Upper lobe of left lung (tissue), 6 donors: ENCODE data around the gene ZDHHC1. TPM values are rescaled to one million over a fixed set of nuclear protein-coding genes. Genes with fewer than 3 reads are reported as not detected.
"Not testable (repeated sequence)": the region's sequence is repeated elsewhere in the genome, so short reads cannot be mapped to it uniquely, and the experiment has no call there.

Experiments used
- ATAC-seq, 2 donors: fragments of 200-7000 bp; cut with Tn5 transposase; one replicate each; pipeline ENCODE4 v1.9.1; 2022; ENCODE audit warnings: mild to moderate bottlenecking in 2 of 2, moderate library complexity in 2 of 2; ENCODE audit not compliant: low FRiP score in 2 of 2
- DNase-seq, 2 donors: peaks; one replicate each; pipeline ENCODE4 v3.0.0-alpha.2; 2019 to 2020
- H3K27ac ChIP-seq, 4 donors: fragments of 200-600 bp; sonication (generic); one replicate each; pipeline ENCODE4 v1.5.1; 2016 to 2019
- H3K27me3 ChIP-seq, 4 donors: fragments of 200-600 bp; sonication (generic); one replicate each; pipeline ENCODE4 v1.5.1; 2017 to 2019
- H3K36me3 ChIP-seq, 4 donors: fragments of 200-600 bp; sonication (generic); one replicate each; pipeline ENCODE4 v1.5.1; 2016 to 2019
- H3K4me1 ChIP-seq, 4 donors: fragments of 200-600 bp; sonication (generic); one replicate each; pipeline ENCODE4 v1.5.1; 2018 to 2019
- H3K4me3 ChIP-seq, 4 donors: fragments of 200-600 bp; sonication (generic); one replicate each; pipeline ENCODE4 v1.5.1; 2017 to 2019; ENCODE audit warnings: mild to moderate bottlenecking in 2 of 4, moderate library complexity in 1 of 4
- H3K9me3 ChIP-seq, 4 donors: fragments of 200-600 bp; sonication (generic); one replicate each; pipeline ENCODE4 v1.5.1; 2018 to 2019
- EP300 ChIP-seq, 4 donors: sonication (generic); formaldehyde crosslinking; IDR thresholded peaks; one replicate each; pipeline ENCODE4 v1.5.1; 2017; ENCODE audit warnings: antibody characterized with exemption in 4 of 4, control low read depth in 2 of 4
- POLR2A ChIP-seq, 4 donors: fragments of 450-650 bp; IDR thresholded peaks; one replicate each; pipeline ENCODE4 v1.5.1; 2016 to 2017; ENCODE audit warnings: antibody characterized with exemption in 4 of 4, mild to moderate bottlenecking in 2 of 4
- POLR2AphosphoS5 ChIP-seq, 2 donors: sonication (generic); formaldehyde crosslinking; IDR thresholded peaks; one replicate each; pipeline ENCODE4 v1.5.1; 2017; ENCODE audit warnings: antibody characterized with exemption in 2 of 2
- WGBS, 2 donors: methylation state at CpG; one replicate each; pipeline ENCODE4 v1.1.5; 2017 to 2018; 5-methylcytosine and 5-hydroxymethylcytosine counted together
- total RNA-seq, 6 donors: library from RNA; depleted of rRNA in 4 of 6; stranded (reverse); fragments of >200 nt in 4 of 6; gene quantifications; one replicate each; pipeline versions ENCODE4 v1.1.0 to v1.2.1, GENCODE V29; 2016 to 2021
- TF ChIP-seq, protein P1 (sequence below), 6 experiments: fragments of 450-650 bp in 4 of 6; fragments of 200-600 bp in 2 of 6; sonication (generic) in 2 of 6; IDR thresholded peaks; one replicate each; pipeline ENCODE4 v1.5.1; 2016 to 2019; ENCODE audit warnings: antibody characterized with exemption in 6 of 6
- donor health status: DM: no; HTN: no; CAD: no; lungs with moderate emphysema.
- donor health status: DM: no; HTN: yes; CAD: no; lungs with severe emphysema.

ZDHHC1 gene
- total RNA-seq, 6 donors from 2014 or later, result 14.7 to 49.2 (median 21.4) TPM

GRCh38 chr16:67384778-67385510, 31.3 kb downstream of the ZDHHC1 start:
- peaks cover 0 to 4% (median under 1%) of the 10 kb centered on the region in 4 donors for H3K4me1 ChIP-seq
- DNase-seq (no peak), ATAC-seq (no peak)
- 88 to 92% methylated on average over 8 of the region's 8 CpGs for WGBS, 2 donors
- H3K27me3 ChIP-seq, result no peaks in the 10 kb centered on the region
- TF ChIP-seq POLR2AphosphoS5 (IDR thresholded peaks at IDR 0.05) (no peak), POLR2A (IDR thresholded peaks at IDR 0.05) (no peak), EP300 (IDR thresholded peaks at IDR 0.05) (no peak)
- TF ChIP-seq, protein P1, sequence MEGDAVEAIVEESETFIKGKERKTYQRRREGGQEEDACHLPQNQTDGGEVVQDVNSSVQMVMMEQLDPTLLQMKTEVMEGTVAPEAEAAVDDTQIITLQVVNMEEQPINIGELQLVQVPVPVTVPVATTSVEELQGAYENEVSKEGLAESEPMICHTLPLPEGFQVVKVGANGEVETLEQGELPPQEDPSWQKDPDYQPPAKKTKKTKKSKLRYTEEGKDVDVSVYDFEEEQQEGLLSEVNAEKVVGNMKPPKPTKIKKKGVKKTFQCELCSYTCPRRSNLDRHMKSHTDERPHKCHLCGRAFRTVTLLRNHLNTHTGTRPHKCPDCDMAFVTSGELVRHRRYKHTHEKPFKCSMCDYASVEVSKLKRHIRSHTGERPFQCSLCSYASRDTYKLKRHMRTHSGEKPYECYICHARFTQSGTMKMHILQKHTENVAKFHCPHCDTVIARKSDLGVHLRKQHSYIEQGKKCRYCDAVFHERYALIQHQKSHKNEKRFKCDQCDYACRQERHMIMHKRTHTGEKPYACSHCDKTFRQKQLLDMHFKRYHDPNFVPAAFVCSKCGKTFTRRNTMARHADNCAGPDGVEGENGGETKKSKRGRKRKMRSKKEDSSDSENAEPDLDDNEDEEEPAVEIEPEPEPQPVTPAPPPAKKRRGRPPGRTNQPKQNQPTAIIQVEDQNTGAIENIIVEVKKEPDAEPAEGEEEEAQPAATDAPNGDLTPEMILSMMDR (IDR thresholded peaks at IDR 0.05), result no peak
- H3K9me3 ChIP-seq, result no peaks in the 10 kb centered on the region
- no peaks in the 10 kb centered on the region for H3K36me3 ChIP-seq
- H3K4me3 ChIP-seq, result no peak overlapping the region
- no peak overlapping the region for H3K27ac ChIP-seq

DNA sequence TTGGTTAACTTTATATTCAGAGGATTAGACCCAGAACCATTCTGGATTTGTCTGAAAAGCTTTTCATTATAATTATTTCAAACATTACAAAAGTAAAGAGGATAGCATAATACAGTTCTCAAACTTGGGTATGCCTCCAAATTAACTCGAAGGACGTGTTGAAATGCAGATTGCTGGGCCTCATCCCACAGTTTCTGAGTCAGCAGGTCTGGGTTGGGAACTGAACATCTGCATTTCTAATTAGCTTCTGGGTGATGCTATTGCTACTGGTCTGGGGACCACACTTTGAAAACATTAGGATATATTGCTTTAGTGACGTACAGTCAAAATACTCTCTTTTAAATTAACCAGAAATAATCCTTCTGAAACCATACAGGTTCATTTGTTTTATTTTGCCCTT, 33.0 kb downstream of the ZDHHC1 start:
- ATAC-seq, result no peak
- 70 to 84% methylated on average over 3 of the region's 3 CpGs for WGBS, 2 donors

DNA sequence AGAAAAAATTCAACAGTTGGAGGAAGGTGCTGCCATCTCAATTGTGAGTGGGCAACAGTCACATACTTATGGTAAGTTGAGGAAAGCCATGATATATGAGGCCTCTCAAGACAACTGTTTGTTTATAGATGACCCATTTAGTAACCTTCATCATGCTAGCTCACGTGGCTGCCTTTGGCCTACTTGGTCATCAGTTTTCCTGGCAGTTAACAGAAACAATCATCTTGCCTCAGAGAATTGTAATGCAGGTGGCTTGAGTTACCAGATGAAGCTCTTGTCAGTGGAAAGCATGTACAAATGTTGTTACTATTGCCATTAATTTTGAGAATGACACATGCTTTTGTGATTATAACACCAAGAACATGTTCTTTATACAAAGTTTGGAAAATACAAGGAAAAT, 37.6 kb downstream of the ZDHHC1 start:
- 94 to 95% methylated on average over 1 of the region's 1 CpG for WGBS, 2 donors
- Histone ChIP-seq H3K4me1 (no peaks in the 10 kb centered on the region), H3K27ac (no peak overlapping the region), H3K9me3 (no peaks in the 10 kb centered on the region), H3K36me3 (no peaks in the 10 kb centered on the region), H3K27me3 (no peaks in the 10 kb centered on the region), H3K4me3 (no peak overlapping the region)
- no peak for ATAC-seq
- DNase-seq, result no peak
- TF ChIP-seq EP300 (IDR thresholded peaks at IDR 0.05) (no peak), POLR2A (IDR thresholded peaks at IDR 0.05) (no peak), POLR2AphosphoS5 (IDR thresholded peaks at IDR 0.05) (no peak)
- TF ChIP-seq, protein P1 (IDR thresholded peaks at IDR 0.05), result no peak

More for the DNA sequence above, 33.0 kb downstream of the ZDHHC1 start:
- Histone ChIP-seq H3K27ac (no peak overlapping the region), H3K9me3 (no peaks in the 10 kb centered on the region), H3K4me3 (no peak overlapping the region), H3K4me1 (no peaks in the 10 kb centered on the region), H3K27me3 (no peaks in the 10 kb centered on the region), H3K36me3 (no peaks in the 10 kb centered on the region)
- no peak for DNase-seq
- TF ChIP-seq EP300 (IDR thresholded peaks at IDR 0.05) (no peak), POLR2AphosphoS5 (IDR thresholded peaks at IDR 0.05) (no peak), POLR2A (IDR thresholded peaks at IDR 0.05) (no peak)
- TF ChIP-seq, protein P1 (IDR thresholded peaks at IDR 0.05), result no peak

DNA sequence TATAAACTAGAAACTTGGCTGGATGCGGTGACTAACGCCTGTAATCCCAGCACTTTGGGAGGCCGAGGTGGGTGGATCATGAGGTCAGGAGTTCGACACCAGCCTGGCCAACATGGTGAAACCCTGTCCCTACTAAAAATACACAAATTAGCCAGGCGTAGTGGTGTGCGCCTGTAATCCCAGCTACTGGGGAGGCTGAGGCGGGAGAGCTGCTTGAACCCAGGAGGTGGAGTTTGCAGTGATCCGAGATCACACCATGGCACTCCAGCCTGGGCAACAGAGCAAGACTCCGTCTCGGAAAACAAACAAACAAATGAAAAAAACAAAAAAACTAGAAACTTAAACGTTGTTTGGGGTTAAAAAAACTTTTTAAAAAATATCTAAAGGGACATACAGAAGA, 40.3 kb downstream of the ZDHHC1 start:
- H3K36me3 ChIP-seq, H3K4me1 ChIP-seq, H3K9me3 ChIP-seq, H3K27ac ChIP-seq, DNase-seq, H3K27me3 ChIP-seq, ATAC-seq, H3K4me3 ChIP-seq: not testable (repeated sequence)
- WGBS, 2 donors, result 91 to 94% methylated on average over 11 of the region's 11 CpGs

- ATAC-seq (peak in 1 of 2 donors; percentile 73), DNase-seq (no peak)
- H3K27ac ChIP-seq, result no peak overlapping the region
- H3K36me3 ChIP-seq, result no peaks in the 10 kb centered on the region
- H3K9me3 ChIP-seq, result no peaks in the 10 kb centered on the region
- H3K4me1 ChIP-seq, result no peaks in the 10 kb centered on the region
- no peaks in the 10 kb centered on the region for H3K27me3 ChIP-seq
- TF ChIP-seq, protein P1 (IDR thresholded peaks at IDR 0.05), result peak in 4 of 6 experiments; percentile 18 to 42 (median 29)
- no peak for TF ChIP-seq POLR2AphosphoS5 (IDR thresholded peaks at IDR 0.05)
- no peak overlapping the region for H3K4me3 ChIP-seq
Observed at GRCh38 chr16:67372664-67373063, 43.6 kb downstream of the ZDHHC1 start.
